ENCODE measurements around the gene PEX12.

Gene PEX12

DNA sequence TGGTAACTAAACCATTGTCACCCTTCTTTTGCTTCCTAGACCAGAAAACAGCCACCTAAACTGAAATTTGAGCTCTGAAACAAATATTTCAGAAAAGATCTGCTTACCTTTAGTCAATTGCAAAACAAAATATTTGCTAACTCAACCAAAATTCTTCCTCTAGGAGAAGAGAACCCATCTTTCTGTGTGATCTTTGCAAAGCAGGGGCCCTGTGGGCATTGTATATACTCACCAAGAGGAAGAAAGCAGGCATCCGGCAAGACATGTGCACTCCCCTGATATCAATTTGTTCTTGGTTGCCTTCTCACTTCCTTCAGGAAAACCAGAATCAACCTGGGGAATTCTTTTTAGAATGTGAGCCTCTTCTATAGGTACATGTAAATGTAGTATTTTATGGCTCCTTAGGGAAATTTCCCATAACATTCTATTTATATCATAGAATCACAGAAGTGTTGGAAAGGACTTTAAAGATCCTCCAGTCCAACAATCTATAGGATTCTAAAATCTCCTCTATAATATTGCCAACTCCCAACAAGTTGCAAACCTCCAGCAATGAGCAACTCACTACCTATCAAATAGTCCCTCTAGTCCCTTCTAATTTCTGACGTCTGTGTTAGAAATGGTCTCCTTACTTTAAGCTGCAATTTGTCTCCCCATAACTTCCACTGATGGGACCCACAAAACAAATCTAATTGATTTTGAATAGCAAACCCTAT is 18.7 kb downstream of the PEX12 start:
- TF ChIP-seq, protein P1, sequence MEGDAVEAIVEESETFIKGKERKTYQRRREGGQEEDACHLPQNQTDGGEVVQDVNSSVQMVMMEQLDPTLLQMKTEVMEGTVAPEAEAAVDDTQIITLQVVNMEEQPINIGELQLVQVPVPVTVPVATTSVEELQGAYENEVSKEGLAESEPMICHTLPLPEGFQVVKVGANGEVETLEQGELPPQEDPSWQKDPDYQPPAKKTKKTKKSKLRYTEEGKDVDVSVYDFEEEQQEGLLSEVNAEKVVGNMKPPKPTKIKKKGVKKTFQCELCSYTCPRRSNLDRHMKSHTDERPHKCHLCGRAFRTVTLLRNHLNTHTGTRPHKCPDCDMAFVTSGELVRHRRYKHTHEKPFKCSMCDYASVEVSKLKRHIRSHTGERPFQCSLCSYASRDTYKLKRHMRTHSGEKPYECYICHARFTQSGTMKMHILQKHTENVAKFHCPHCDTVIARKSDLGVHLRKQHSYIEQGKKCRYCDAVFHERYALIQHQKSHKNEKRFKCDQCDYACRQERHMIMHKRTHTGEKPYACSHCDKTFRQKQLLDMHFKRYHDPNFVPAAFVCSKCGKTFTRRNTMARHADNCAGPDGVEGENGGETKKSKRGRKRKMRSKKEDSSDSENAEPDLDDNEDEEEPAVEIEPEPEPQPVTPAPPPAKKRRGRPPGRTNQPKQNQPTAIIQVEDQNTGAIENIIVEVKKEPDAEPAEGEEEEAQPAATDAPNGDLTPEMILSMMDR (IDR thresholded peaks at IDR 0.05; ENCODE audit: low read depth, low read length) = no peak
- no peak overlapping the region for H3K4me3 ChIP-seq (ENCODE audit: low read depth, low read length)

DNA sequence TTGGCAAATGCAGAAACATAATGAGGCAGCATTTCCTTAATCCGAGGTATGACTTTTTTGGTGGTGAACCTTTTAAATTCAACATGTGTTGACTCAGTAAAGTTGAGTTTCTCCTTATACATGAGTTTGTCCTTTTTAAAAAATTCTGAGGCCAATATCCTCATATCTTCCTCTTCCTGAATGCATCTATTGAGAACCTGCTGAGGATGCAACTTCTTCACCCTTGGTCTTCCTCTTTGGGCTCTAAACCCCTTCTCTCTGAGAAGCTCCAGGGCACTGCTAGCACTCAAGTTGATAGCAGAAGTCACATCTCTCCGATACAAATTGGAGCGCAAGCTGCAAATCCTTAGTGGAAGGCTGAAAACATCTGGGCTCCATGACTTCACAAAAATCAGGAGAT is 21.0 kb downstream of the PEX12 start:
- H3K4me3 ChIP-seq (ENCODE audit: low read depth, low read length) = no peak overlapping the region
- TF ChIP-seq, protein P1 (IDR thresholded peaks at IDR 0.05; ENCODE audit: low read depth, low read length) = no peak

DNA sequence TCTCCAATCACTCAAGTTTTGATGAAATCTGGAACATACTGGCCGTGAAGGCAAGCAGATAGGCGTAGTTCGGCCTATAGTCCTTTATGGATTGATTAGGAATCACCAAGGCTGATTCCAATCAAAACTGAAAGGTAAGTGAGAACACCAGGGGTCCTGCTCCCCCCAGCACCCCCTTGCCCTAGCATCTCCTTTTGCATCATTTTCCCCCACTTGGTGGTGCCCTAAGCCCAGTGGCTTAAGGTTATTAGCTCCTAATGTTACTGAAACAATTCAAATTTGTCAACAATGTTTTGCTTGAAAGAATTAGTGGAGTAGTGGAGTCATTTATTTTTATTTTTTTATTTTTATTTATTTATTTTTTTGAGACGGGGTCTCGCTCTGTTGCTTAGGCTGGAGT is 22.7 kb downstream of the PEX12 start:
- TF ChIP-seq, protein P1 (IDR thresholded peaks at IDR 0.05; ENCODE audit: low read depth, low read length) = no peak
- no peak overlapping the region for H3K4me3 ChIP-seq (ENCODE audit: low read depth, low read length)

DNA sequence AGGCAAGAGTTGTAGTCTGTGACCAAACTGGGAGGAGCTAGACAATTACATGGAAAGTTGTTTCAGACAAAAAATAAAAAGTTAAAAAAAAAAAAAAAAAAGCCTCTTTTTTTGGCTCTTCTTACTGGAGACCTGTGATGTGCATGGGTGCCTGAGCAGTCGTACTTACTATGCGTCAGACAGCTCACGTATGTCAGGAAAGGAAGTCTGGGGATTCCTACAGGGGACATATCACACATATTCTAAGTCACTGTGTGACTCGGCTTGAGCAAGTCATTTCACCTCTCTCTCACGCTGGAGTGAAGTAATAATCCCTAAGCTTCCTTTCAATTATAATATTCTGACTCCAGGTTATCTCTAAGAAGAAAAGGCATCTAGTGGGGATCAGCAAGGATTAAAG is 23.7 kb downstream of the PEX12 start:
- TF ChIP-seq, protein P1 (IDR thresholded peaks at IDR 0.05; ENCODE audit: low read depth, low read length) = no peak
- no peak overlapping the region for H3K4me3 ChIP-seq (ENCODE audit: low read depth, low read length)

DNA sequence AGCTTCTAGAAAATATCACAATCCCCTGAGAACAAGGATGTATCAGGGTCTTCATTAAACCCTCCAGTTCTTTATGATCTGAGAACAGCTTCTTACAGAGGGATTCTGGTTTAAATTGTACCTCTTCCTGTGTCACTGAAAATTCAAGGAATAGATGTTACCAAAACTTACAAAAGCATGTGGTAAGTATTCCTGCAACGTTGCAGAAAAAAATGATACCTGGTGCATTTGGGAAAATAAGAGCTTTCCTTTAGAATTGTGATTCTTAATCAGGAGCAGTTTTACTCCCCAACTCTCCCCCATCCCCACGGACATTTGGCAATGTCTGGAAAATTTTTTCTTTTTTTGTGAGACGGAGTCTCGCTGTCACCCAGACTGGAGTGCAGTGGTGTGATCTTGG is 25.1 kb downstream of the PEX12 start:
- TF ChIP-seq, protein P1 (IDR thresholded peaks at IDR 0.05; ENCODE audit: low read depth, low read length) = no peak
- H3K4me3 ChIP-seq (ENCODE audit: low read depth, low read length) = no peak overlapping the region

DNA sequence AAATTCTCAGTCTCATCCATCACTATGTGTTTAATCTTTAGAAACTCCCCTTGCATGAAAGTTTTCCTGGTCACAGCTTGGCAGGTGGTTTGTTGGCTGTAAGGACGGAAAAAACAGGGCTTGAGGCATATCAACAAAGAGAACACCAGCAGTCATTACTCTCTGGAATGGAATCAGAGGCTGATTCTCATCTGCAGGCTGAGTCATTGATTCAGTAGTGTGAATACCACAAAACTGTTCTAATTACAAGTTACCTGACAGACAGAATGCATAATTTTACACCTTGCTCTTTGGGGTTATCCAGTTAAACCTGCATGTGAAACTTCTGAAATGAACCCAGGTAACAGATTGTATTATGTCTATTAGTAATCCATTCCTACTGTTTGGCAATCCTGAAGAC is 29.4 kb downstream of the PEX12 start:
- no peak overlapping the region for H3K4me3 ChIP-seq (ENCODE audit: low read depth, low read length)
- TF ChIP-seq, protein P1 (IDR thresholded peaks at IDR 0.05; ENCODE audit: low read depth, low read length) = no peak

DNA sequence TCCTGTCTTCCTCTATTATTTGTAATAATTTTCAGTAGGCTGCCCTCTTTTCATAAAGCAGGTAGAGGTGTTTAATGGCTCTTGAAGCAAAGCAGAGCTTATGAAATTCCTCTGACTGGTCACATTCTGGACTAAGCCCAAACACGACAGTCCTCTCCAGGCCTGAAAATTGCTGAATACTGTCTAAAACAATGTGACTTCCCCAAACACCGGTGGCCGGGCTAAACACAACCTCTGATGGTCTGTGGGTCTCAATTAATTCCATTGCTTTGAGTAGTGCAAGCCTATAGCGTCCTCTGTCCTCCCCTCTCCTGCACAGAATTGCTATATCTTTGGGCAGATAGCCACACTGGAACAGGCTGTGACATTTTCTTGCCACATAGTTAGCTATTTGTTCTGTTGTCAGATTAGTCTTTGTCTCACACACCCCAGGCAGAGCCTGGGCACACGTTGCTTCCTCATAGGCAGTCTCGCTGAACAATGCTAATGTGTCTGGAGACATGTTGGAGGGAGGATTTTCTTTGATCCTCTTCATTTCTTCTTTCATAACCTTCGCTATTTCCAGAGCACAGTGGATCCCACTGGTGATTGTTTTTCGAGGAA is 30.1 kb downstream of the PEX12 start:
- TF ChIP-seq, protein P1 (IDR thresholded peaks at IDR 0.05; ENCODE audit: low read depth, low read length) = no peak

More for the DNA sequence above, 30.1 kb downstream of the PEX12 start:
- H3K4me3 ChIP-seq (ENCODE audit: low read depth, low read length) = no peak overlapping the region

Measured in WI38 (cell line).